ENCODE measurements around the gene PPP1R3D. TPM values are rescaled to one million over a fixed set of nuclear protein-coding genes. Genes with fewer than 3 reads are reported as not detected.

The PPP1R3D gene, protein sequence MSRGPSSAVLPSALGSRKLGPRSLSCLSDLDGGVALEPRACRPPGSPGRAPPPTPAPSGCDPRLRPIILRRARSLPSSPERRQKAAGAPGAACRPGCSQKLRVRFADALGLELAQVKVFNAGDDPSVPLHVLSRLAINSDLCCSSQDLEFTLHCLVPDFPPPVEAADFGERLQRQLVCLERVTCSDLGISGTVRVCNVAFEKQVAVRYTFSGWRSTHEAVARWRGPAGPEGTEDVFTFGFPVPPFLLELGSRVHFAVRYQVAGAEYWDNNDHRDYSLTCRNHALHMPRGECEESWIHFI
- total RNA-seq = 5.1 and 6.0 TPM in 2 replicates

DNA sequence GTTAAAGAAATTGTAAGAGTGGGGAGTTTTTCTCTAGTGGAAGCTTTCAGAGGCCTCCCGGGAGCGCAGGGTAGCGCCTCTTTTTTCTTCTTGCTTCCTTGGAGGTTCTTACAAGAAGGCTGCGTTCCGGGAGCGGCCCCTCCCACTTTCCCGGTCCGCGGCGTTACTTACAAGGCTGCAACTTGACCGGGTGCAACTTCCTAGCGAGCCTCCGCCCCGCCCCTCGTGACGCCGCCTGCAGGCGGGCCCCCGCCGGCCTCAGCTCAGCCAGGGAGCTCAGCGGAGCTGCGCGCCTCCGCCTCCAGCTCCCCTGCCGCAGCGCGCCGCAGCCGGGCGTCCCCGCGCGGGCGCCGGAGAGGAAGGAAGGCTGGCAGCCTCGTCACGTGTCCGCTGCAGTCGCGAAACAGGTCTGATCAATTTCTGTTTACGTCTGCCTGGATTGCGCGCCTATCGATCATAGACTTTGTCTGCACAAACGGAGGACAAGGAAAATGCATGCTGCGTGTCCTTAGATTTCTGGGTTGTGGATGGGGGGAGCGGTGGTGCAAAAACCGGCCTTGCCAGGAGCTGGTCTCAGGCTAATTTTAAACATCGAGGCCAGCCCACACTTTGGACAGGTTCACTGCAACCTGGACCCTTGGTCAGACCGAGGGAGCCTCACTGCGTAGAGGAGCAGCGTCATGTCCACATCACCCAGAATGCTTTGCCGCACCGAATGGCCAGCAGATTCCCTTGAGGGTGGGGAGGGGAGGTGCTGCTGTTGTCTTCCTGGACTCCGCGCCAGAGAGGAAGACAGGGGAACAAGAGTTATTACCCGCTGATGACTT is at the start of gene PPP1R3D, which contains the start of gene FAM217B:
PPP1R3D (minus strand) TSS at position 177 of the 827 bp plus-strand sequence. CDS start 374 bp downstream, outside the sequence.
FAM217B (plus strand) TSS at position 261 of the 827 bp plus-strand sequence. CDS start 3,555 bp downstream, outside the sequence.

DNA sequence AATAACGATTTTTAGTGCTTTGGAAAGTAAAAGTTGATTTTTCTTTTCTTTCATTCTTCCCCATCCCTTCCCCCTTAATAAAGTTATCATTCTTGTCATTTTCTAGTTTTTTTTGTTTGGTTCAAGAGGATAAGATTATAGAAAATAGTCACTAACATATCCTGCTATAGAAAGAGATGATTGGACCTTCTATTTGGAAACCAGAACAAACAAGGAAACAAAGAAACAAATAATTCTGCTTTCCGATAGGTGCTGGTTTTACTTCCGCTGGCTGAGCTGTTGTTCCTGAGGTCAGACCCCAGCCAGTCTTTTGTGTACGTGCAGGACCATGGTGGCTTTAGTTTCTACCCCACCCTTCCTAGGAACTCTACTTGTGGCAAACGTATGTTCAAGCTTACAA is 18.0 kb upstream of the PPP1R3D start, which contains the start of gene CDH26:
CDH26 (plus strand) TSS at position 301 of the 400 bp plus-strand sequence. CDS start 304 bp downstream, outside the sequence.

GRCh38 chr20:59933296-59933848 is 6.7 kb downstream of the PPP1R3D start, which contains the start of gene SYCP2:
SYCP2 (minus strand) TSS chr20:59933637; CDS start chr20:59922413, 11,224 bp downstream.

Other genes with a start within 250 kb of the PPP1R3D start
- gene SYCP2, start 6.7 kb downstream of the PPP1R3D start, total RNA-seq = 0.47 TPM in 1 of 2 replicates, not detected in the other
- 4.8 and 6.1 TPM in 2 replicates for gene FAM217B, start 84 bp upstream of the PPP1R3D start, total RNA-seq
- gene CDH26, start 18.1 kb upstream of the PPP1R3D start, total RNA-seq = not detected in 2 replicates